Liver (tissue), 3 donors: ENCODE measurements around the gene COMMD4.

Experiments
- ATF3 ChIP-seq: IDR thresholded peaks from 2 replicates; pipeline ENCODE4 v1.6.1; 2016; ENCODE audit warnings: antibody characterized with exemption
- EGR1 ChIP-seq, 2 donors: IDR thresholded peaks; 2 replicates each; pipeline ENCODE4 v1.6.1; 2016 to 2018; ENCODE audit warnings: antibody characterized with exemption in 2 of 2, low read depth in 2 of 2
- FOXA1 ChIP-seq: IDR thresholded peaks from 2 replicates; pipeline ENCODE4 v1.6.1; 2016; ENCODE audit warnings: antibody characterized with exemption
- RAD21 ChIP-seq, 2 donors: IDR thresholded peaks; 2 replicates each; pipeline ENCODE4 v1.6.1; 2016; ENCODE audit warnings: antibody characterized with exemption in 2 of 2, mild to moderate bottlenecking in 2 of 2
- RXRA ChIP-seq, 2 donors: IDR thresholded peaks; 2 replicates each; pipeline ENCODE4 v1.6.1; 2017 to 2018; ENCODE audit warnings: antibody characterized with exemption in 2 of 2, mild to moderate bottlenecking in 1 of 2
- SP1 ChIP-seq: IDR thresholded peaks from 2 replicates; pipeline ENCODE4 v1.6.1; 2018; ENCODE audit warnings: antibody characterized with exemption, mild to moderate bottlenecking
- YY1 ChIP-seq: IDR thresholded peaks from 2 replicates; pipeline ENCODE4 v1.6.1; 2016; ENCODE audit warnings: antibody characterized with exemption, mild to moderate bottlenecking
- TF ChIP-seq, protein P1 (sequence below): fragments of 150-350 bp; IDR thresholded peaks from 2 replicates; pipeline ENCODE4 v1.5.1; 2017; ENCODE audit warnings: improper control_type of control experiment, low read depth, low read length; ENCODE audit not compliant: missing input control
- TF ChIP-seq, protein P2 (sequence below): IDR thresholded peaks from 2 replicates; pipeline ENCODE4 v1.6.1; 2016; ENCODE audit warnings: antibody characterized with exemption
- donor health status: healthy.
- donor health status: healthy.

GRCh38 chr15:75328493-75329314, 7.2 kb upstream of the COMMD4 start:
- TF ChIP-seq, protein P1, sequence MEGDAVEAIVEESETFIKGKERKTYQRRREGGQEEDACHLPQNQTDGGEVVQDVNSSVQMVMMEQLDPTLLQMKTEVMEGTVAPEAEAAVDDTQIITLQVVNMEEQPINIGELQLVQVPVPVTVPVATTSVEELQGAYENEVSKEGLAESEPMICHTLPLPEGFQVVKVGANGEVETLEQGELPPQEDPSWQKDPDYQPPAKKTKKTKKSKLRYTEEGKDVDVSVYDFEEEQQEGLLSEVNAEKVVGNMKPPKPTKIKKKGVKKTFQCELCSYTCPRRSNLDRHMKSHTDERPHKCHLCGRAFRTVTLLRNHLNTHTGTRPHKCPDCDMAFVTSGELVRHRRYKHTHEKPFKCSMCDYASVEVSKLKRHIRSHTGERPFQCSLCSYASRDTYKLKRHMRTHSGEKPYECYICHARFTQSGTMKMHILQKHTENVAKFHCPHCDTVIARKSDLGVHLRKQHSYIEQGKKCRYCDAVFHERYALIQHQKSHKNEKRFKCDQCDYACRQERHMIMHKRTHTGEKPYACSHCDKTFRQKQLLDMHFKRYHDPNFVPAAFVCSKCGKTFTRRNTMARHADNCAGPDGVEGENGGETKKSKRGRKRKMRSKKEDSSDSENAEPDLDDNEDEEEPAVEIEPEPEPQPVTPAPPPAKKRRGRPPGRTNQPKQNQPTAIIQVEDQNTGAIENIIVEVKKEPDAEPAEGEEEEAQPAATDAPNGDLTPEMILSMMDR, result no peak
- TF ChIP-seq SP1 (no peak), YY1 (no peak), RAD21 (IDR thresholded peaks at IDR 0.05) (no peak), RXRA (IDR thresholded peaks at IDR 0.05) (no peak), EGR1 (IDR thresholded peaks at IDR 0.05; ENCODE audit: low read depth in 2 of 2) (no peak), FOXA1 (no peak), ATF3 (no peak)
- TF ChIP-seq, protein P2, sequence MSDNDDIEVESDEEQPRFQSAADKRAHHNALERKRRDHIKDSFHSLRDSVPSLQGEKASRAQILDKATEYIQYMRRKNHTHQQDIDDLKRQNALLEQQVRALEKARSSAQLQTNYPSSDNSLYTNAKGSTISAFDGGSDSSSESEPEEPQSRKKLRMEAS, result no peak
